Measurements from ENCODE around the gene MLIP. TPM values are rescaled to one million over a fixed set of nuclear protein-coding genes. Genes with fewer than 3 reads are reported as not detected.

MLIP gene
- total and polyA plus RNA-seq, 2 experiments from 2014 or later = not detected

- H3K9me2 ChIP-seq (ENCODE audit: insufficient read depth) = no peaks in the 10 kb centered on the region
- H2AFZ ChIP-seq = no peak overlapping the region
- no peaks in the 10 kb centered on the region for H4K20me1 ChIP-seq (ENCODE audit: insufficient read depth)
- H3K36me3 ChIP-seq (ENCODE audit: low read depth) = no peaks in the 10 kb centered on the region
- H3K27me3 ChIP-seq (replicated peaks; ENCODE audit: insufficient read depth) = 0 out of 2 replicates have a peak, but pooled peaks cover 11% of the 10 kb centered on the region
- H3K4me3 ChIP-seq = no peak overlapping the region
- TF ChIP-seq EZH2phosphoT487 (IDR thresholded peaks at IDR 0.05; ENCODE audit: insufficient read depth, low read depth) = no peak
- TF ChIP-seq EZH2 (IDR thresholded peaks at IDR 0.05; ENCODE audit: insufficient read depth, poor library complexity, severe bottlenecking) = no peak
- H3K79me2 ChIP-seq (ENCODE audit: insufficient read depth) = no peaks in the 10 kb centered on the region
- H3K27ac ChIP-seq = no peak overlapping the region
- in situ Hi-C loops (cut with MboI) = no loop called here
- no peak overlapping the region for H3K9ac ChIP-seq
- 28 to 34% methylated on average over 8 of the region's 8 CpGs for WGBS, 2 experiments (ENCODE audit: low coverage in 1 of 2, low lambda C conversion rate in 2 of 2, missing lambda C conversion rate in 2 of 2)
- no peaks in the 10 kb centered on the region for H3K9me3 ChIP-seq (ENCODE audit: low read depth)
- H3K4me2 ChIP-seq (ENCODE audit: unreplicated experiment) = no peak overlapping the region
- H3F3A ChIP-seq (ENCODE audit: insufficient read depth) = peaks cover 6% of the 10 kb centered on the region; the same call in 1 of the 2 replicates
- H3K4me1 ChIP-seq (ENCODE audit: insufficient read depth) = peaks cover 7% of the 10 kb centered on the region
- no peak for DNase-seq
Observed at GRCh38 chr6:54107470-54108090, 3.7 kb upstream of the MLIP start.

GRCh38 chr6:54108271-54108670 lies 3.0 kb upstream of the MLIP start:
- Histone ChIP-seq H3K9me2 (ENCODE audit: insufficient read depth) (no peaks in the 10 kb centered on the region), H3K27me3 (replicated peaks; ENCODE audit: insufficient read depth) (0 out of 2 replicates have a peak, but pooled peaks cover 11% of the 10 kb centered on the region), H3K9me3 (ENCODE audit: low read depth) (no peaks in the 10 kb centered on the region), H3K27ac (no peak overlapping the region), H2AFZ (no peak overlapping the region), H3K79me2 (ENCODE audit: insufficient read depth) (no peaks in the 10 kb centered on the region), H3K36me3 (ENCODE audit: low read depth) (no peaks in the 10 kb centered on the region), H3K4me1 (ENCODE audit: insufficient read depth) (peaks cover 7% of the 10 kb centered on the region), H4K20me1 (ENCODE audit: insufficient read depth) (no peaks in the 10 kb centered on the region), H3K4me3 (no peak overlapping the region), H3K4me2 (ENCODE audit: unreplicated experiment) (no peak overlapping the region), H3F3A (ENCODE audit: insufficient read depth) (peaks cover 8% of the 10 kb centered on the region; the same call in 1 of the 2 replicates), H3K9ac (no peak overlapping the region)
- TF ChIP-seq EZH2 (IDR thresholded peaks at IDR 0.05; ENCODE audit: insufficient read depth, poor library complexity, severe bottlenecking) (no peak), EZH2phosphoT487 (IDR thresholded peaks at IDR 0.05; ENCODE audit: insufficient read depth, low read depth) (no peak)
- in situ Hi-C loops (cut with MboI) = no loop called here
- DNase-seq = no peak

DNA sequence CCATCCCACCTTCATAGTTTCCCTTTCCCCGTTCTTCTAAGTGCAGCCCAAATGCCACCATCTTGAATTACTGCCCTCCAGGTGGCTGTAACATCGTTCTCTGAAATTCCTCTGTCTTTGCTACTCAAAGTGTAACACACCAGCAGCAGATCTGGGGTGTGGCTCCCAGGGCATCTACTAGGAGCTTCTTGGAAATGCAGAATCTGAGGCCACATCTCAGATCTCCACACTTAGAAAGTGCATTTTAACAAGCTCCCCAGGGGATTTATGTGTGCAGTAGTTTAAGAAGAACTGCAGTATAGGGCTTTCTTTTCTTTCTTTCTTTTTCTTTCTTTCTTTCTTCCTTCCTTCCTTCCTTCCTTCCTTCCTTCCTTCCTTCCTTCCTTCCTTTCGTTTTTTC lies 1.7 kb upstream of the MLIP start:
- H3K4me1 ChIP-seq (ENCODE audit: insufficient read depth) = peaks cover 7% of the 10 kb centered on the region
- H3K27ac ChIP-seq = no peak overlapping the region
- no peak overlapping the region for H3K4me2 ChIP-seq (ENCODE audit: unreplicated experiment)
- no peaks in the 10 kb centered on the region for H4K20me1 ChIP-seq (ENCODE audit: insufficient read depth)
- in situ Hi-C loops (cut with MboI) = no loop called here
- no peak for TF ChIP-seq EZH2 (IDR thresholded peaks at IDR 0.05; ENCODE audit: insufficient read depth, poor library complexity, severe bottlenecking)
- no peak for TF ChIP-seq EZH2phosphoT487 (IDR thresholded peaks at IDR 0.05; ENCODE audit: insufficient read depth, low read depth)
- H3F3A ChIP-seq (ENCODE audit: insufficient read depth) = peaks cover 8% of the 10 kb centered on the region; the same call in 1 of the 2 replicates
- DNase-seq = no peak
- no peaks in the 10 kb centered on the region for H3K36me3 ChIP-seq (ENCODE audit: low read depth)
- WGBS, 2 experiments (ENCODE audit: low coverage in 1 of 2, low lambda C conversion rate in 2 of 2, missing lambda C conversion rate in 2 of 2) = 56 to 80% methylated on average over 2 to 3 of the region's 3 CpGs
- 0 out of 2 replicates have a peak, but pooled peaks cover 11% of the 10 kb centered on the region for H3K27me3 ChIP-seq (replicated peaks; ENCODE audit: insufficient read depth)
- no peaks in the 10 kb centered on the region for H3K9me3 ChIP-seq (ENCODE audit: low read depth)
- H2AFZ ChIP-seq = no peak overlapping the region
- no peaks in the 10 kb centered on the region for H3K9me2 ChIP-seq (ENCODE audit: insufficient read depth)
- H3K79me2 ChIP-seq (ENCODE audit: insufficient read depth) = no peaks in the 10 kb centered on the region
- no peak overlapping the region for H3K9ac ChIP-seq
- H3K4me3 ChIP-seq = no peak overlapping the region

- WGBS, 2 experiments (ENCODE audit: low coverage in 1 of 2, low lambda C conversion rate in 2 of 2, missing lambda C conversion rate in 2 of 2) = 84 to 88% methylated on average over 1 of the region's 1 CpG
- Histone ChIP-seq H3K79me2 (ENCODE audit: insufficient read depth) (no peaks in the 10 kb centered on the region), H3K4me3 (no peak overlapping the region), H3K36me3 (ENCODE audit: low read depth) (no peaks in the 10 kb centered on the region), H3K4me1 (ENCODE audit: insufficient read depth) (peaks cover 7% of the 10 kb centered on the region), H3K4me2 (ENCODE audit: unreplicated experiment) (no peak overlapping the region), H3K27ac (no peak overlapping the region), H3K9ac (no peak overlapping the region), H3F3A (ENCODE audit: insufficient read depth) (peaks cover 8% of the 10 kb centered on the region; the same call in 1 of the 2 replicates), H2AFZ (no peak overlapping the region), H3K9me3 (ENCODE audit: low read depth) (no peaks in the 10 kb centered on the region), H4K20me1 (ENCODE audit: insufficient read depth) (no peaks in the 10 kb centered on the region), H3K9me2 (ENCODE audit: insufficient read depth) (no peaks in the 10 kb centered on the region), H3K27me3 (replicated peaks; ENCODE audit: insufficient read depth) (0 out of 2 replicates have a peak, but pooled peaks cover 3% of the 10 kb centered on the region)
- TF ChIP-seq EZH2phosphoT487 (IDR thresholded peaks at IDR 0.05; ENCODE audit: insufficient read depth, low read depth) (no peak), EZH2 (IDR thresholded peaks at IDR 0.05; ENCODE audit: insufficient read depth, poor library complexity, severe bottlenecking) (no peak)
- in situ Hi-C loops (cut with MboI) = no loop called here
- DNase-seq = peak; percentile 9
Observed at GRCh38 chr6:54112151-54112650, 958 bp downstream of the MLIP start.
